ENCODE data around the gene SOS2. TPM values are rescaled to one million over a fixed set of nuclear protein-coding genes. Genes with fewer than 3 reads are reported as not detected.

Gene SOS2
- total and polyA plus RNA-seq, 7 donors, result 11.2 to 40.4 (median 31.9) TPM

GRCh38 chr14:50092006-50092555 lies 139.3 kb downstream of the SOS2 start:
- Histone ChIP-seq H3K27me3 (no peaks in the 10 kb centered on the region), H3K36me3 (no peaks in the 10 kb centered on the region), H3K9me3 (no peaks in the 10 kb centered on the region), H3K27ac (no peak overlapping the region), H3K4me3 (no peak overlapping the region), H3K4me1 (no peaks in the 10 kb centered on the region)
- TF ChIP-seq POLR2AphosphoS5 (IDR thresholded peaks at IDR 0.05), result no peak
- TF ChIP-seq EP300 (IDR thresholded peaks at IDR 0.05), result no peak
- TF ChIP-seq, protein P1, sequence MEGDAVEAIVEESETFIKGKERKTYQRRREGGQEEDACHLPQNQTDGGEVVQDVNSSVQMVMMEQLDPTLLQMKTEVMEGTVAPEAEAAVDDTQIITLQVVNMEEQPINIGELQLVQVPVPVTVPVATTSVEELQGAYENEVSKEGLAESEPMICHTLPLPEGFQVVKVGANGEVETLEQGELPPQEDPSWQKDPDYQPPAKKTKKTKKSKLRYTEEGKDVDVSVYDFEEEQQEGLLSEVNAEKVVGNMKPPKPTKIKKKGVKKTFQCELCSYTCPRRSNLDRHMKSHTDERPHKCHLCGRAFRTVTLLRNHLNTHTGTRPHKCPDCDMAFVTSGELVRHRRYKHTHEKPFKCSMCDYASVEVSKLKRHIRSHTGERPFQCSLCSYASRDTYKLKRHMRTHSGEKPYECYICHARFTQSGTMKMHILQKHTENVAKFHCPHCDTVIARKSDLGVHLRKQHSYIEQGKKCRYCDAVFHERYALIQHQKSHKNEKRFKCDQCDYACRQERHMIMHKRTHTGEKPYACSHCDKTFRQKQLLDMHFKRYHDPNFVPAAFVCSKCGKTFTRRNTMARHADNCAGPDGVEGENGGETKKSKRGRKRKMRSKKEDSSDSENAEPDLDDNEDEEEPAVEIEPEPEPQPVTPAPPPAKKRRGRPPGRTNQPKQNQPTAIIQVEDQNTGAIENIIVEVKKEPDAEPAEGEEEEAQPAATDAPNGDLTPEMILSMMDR (IDR thresholded peaks at IDR 0.05), result no peak
- TF ChIP-seq POLR2A (IDR thresholded peaks at IDR 0.05), result no peak
- WGBS, 2 donors, result 90 to 93% methylated on average over 6 of the region's 6 CpGs
- no peak for DNase-seq
- intact Hi-C loops (cut with DNase I), result no loop called here

DNA sequence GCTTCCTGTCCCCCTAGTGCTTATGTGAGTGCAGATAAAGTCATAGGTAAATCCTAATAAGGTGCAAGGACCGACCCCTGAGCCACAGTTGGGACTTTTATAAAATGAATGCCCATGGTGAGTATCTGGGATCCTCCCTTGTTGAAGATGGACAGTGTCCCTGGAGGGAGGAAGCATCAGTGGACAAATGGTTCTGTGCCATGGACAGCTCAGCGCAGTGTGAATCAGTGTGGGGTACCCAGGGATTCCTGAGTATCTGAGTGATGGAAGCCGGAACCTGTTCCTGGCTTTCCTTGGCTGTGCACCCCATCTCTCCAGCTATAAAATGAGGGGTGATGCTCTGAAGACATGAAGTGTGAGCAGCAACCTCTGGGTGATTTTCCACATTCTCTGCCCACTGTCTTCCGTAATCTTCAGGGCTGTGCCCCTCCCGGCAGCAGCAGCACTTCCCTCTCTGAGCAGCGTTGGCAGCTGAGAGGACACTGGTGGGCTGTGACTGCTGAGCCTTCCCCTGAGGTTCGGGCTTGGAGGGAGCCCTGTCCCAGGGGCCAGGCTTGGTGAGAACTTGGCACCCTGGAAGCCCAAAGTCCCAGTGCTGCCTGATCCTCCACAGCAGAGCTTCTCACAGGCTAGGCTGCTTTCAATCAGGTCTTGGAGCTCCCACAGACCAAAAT lies 140.0 kb downstream of the SOS2 start:
- Histone ChIP-seq H3K9me3 (no peaks in the 10 kb centered on the region), H3K27ac (no peak overlapping the region), H3K27me3 (no peaks in the 10 kb centered on the region), H3K4me1 (no peaks in the 10 kb centered on the region), H3K4me3 (no peak overlapping the region), H3K36me3 (no peaks in the 10 kb centered on the region)
- no peak for DNase-seq
- TF ChIP-seq POLR2A (IDR thresholded peaks at IDR 0.05) (no peak), POLR2AphosphoS5 (IDR thresholded peaks at IDR 0.05) (no peak), EP300 (IDR thresholded peaks at IDR 0.05) (no peak)
- TF ChIP-seq, protein P1 (IDR thresholded peaks at IDR 0.05), result no peak
- intact Hi-C loops (cut with DNase I), result no loop called here
- WGBS, 2 donors, result 80 to 91% methylated on average over 7 of the region's 7 CpGs

GRCh38 chr14:50089208-50089607 lies 142.2 kb downstream of the SOS2 start:
- no peak for DNase-seq
- H3K27me3 ChIP-seq, result no peaks in the 10 kb centered on the region
- H3K9me3 ChIP-seq, result no peaks in the 10 kb centered on the region
- H3K4me3 ChIP-seq, result no peak overlapping the region
- WGBS, 2 donors, result 82 to 97% methylated on average over 5 of the region's 5 CpGs
- intact Hi-C loops (cut with DNase I), result no loop called here
- H3K36me3 ChIP-seq, result no peaks in the 10 kb centered on the region
- no peak for TF ChIP-seq EP300 (IDR thresholded peaks at IDR 0.05)
- TF ChIP-seq POLR2A (IDR thresholded peaks at IDR 0.05), result no peak
- TF ChIP-seq, protein P1 (IDR thresholded peaks at IDR 0.05), result no peak
- no peak for TF ChIP-seq POLR2AphosphoS5 (IDR thresholded peaks at IDR 0.05)
- no peak overlapping the region for H3K27ac ChIP-seq
- H3K4me1 ChIP-seq, result no peaks in the 10 kb centered on the region

DNA sequence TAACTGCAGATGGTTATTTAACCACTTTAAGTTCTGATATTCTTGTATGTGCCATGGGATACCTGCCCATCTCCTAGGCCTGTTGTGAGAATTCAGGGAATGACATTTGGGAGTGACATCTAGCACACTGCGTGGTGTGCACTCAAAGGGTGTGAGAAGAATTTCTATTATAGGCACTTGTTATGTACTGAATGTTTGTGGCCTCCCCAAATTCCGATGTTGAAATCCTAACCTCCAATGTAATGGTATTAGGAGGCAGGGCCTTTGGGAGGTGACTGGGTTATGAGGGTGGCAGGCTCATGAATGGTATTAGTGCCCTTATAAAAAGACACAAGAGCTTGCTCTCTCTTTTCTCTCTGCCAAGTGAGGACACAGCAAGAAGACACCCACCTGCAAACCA lies 142.6 kb downstream of the SOS2 start:
- no peak for DNase-seq
- no peaks in the 10 kb centered on the region for H3K27me3 ChIP-seq
- no peaks in the 10 kb centered on the region for H3K9me3 ChIP-seq
- 50 to 76% methylated on average over 2 of the region's 2 CpGs for WGBS, 2 donors
- peaks cover 0 to under 1% (median under 1%) of the 10 kb centered on the region in 4 donors for H3K4me1 ChIP-seq
- H3K36me3 ChIP-seq, result no peaks in the 10 kb centered on the region
- intact Hi-C loops (cut with DNase I), result no loop called here
- TF ChIP-seq POLR2A (IDR thresholded peaks at IDR 0.05) (no peak), POLR2AphosphoS5 (IDR thresholded peaks at IDR 0.05) (no peak), EP300 (IDR thresholded peaks at IDR 0.05) (no peak)
- TF ChIP-seq, protein P1 (IDR thresholded peaks at IDR 0.05), result no peak
- H3K27ac ChIP-seq, result no peak overlapping the region
- H3K4me3 ChIP-seq, result no peak overlapping the region
